SK-N-SH treated with all-trans-retinoic acid at 6 μM for 48 hours (cell line): ENCODE results near the gene BMP3.

ENCODE experiments used
- ATAC-seq: fragments of 200-7000 bp; cut with Tn5 transposase; 3 replicates; pipeline ENCODE4 v1.9.1; 2020; ENCODE audit warnings: mild to moderate bottlenecking, moderate library complexity
- ARNTL ChIP-seq: fragments of 450-650 bp; formaldehyde crosslinking; IDR thresholded peaks from 2 replicates; pipeline ENCODE4 v1.5.0; 2020; ENCODE audit warnings: low read depth, mild to moderate bottlenecking, moderate library complexity, borderline replicate concordance
- CREB5 ChIP-seq: fragments of 250-450 bp; sonication (Bioruptor Pico); IDR thresholded peaks from 2 replicates; pipeline ENCODE4 v1.5.1; 2020; ENCODE audit warnings: low read depth, mild to moderate bottlenecking, moderate library complexity
- CSDC2 ChIP-seq: fragments of 250-450 bp; sonication (Bioruptor Pico); IDR thresholded peaks from 2 replicates; pipeline ENCODE4 v1.5.0; 2020; ENCODE audit warnings: mild to moderate bottlenecking, moderate library complexity
- CSRNP3 ChIP-seq: fragments of 250-450 bp; sonication (Bioruptor Pico); IDR thresholded peaks from 2 replicates; pipeline ENCODE4 v1.5.1; 2021; ENCODE audit warnings: mild to moderate bottlenecking, moderate library complexity
- ESRRG ChIP-seq: fragments of 250-450 bp; sonication (Bioruptor Pico); IDR thresholded peaks from 2 replicates; pipeline ENCODE4 v1.6.1; 2021; ENCODE audit warnings: mild to moderate bottlenecking
- GLIS3 ChIP-seq: fragments of 250-450 bp; sonication (Bioruptor Pico); IDR thresholded peaks from 2 replicates; pipeline ENCODE4 v1.5.0; 2020; ENCODE audit warnings: mild to moderate bottlenecking, moderate library complexity
- ISL1 ChIP-seq: fragments of 250-450 bp; sonication (Bioruptor Pico); IDR thresholded peaks from 2 replicates; pipeline ENCODE4 v2.1.2; 2022; ENCODE audit warnings: mild to moderate bottlenecking, moderate library complexity
- OSR1 ChIP-seq: fragments of 250-450 bp; sonication (Bioruptor Pico); IDR thresholded peaks from 2 replicates; pipeline ENCODE4 v1.8.0; 2022; ENCODE audit warnings: moderate library complexity, mild to moderate bottlenecking, inconsistent platforms
- POU6F1 ChIP-seq: fragments of 250-450 bp; sonication (Bioruptor Pico); IDR thresholded peaks from 2 replicates; pipeline ENCODE4 v1.8.0; 2021; ENCODE audit warnings: low read depth, mild to moderate bottlenecking, moderate library complexity, borderline replicate concordance
- PPARA ChIP-seq: fragments of 250-450 bp; sonication (Bioruptor Pico); IDR thresholded peaks from 2 replicates; pipeline ENCODE4 v1.5.0; 2020; ENCODE audit warnings: mild to moderate bottlenecking, borderline replicate concordance
- RARB ChIP-seq: fragments of 250-450 bp; sonication (Bioruptor Pico); IDR thresholded peaks from 2 replicates; pipeline ENCODE4 v1.8.0; 2021; ENCODE audit warnings: mild to moderate bottlenecking, moderate library complexity
- SNAI2 ChIP-seq: fragments of 250-450 bp; sonication (Bioruptor Pico); IDR thresholded peaks from 2 replicates; pipeline ENCODE4 v1.5.0; 2020; ENCODE audit warnings: mild to moderate bottlenecking, moderate library complexity
- TCF4 ChIP-seq: fragments of 250-450 bp; sonication (Bioruptor Pico); IDR thresholded peaks from 2 replicates; pipeline ENCODE4 v1.8.0; 2021; ENCODE audit warnings: mild to moderate bottlenecking, moderate library complexity, borderline replicate concordance
- TSHZ2 ChIP-seq: fragments of 250-450 bp; sonication (Bioruptor Pico); IDR thresholded peaks from 2 replicates; pipeline ENCODE4 v1.5.0; 2020; ENCODE audit warnings: mild to moderate bottlenecking, moderate library complexity
- ZFP3 ChIP-seq: fragments of 250-450 bp; sonication (Bioruptor Pico); IDR thresholded peaks from 2 replicates; pipeline ENCODE4 v1.5.0; 2020; ENCODE audit warnings: mild to moderate bottlenecking, moderate library complexity
- ZNF565 ChIP-seq: fragments of 450-650 bp; formaldehyde crosslinking; conservative IDR thresholded peaks from 2 replicates; pipeline ENCODE4 v1.5.0; 2020; ENCODE audit warnings: low read depth, mild to moderate bottlenecking, moderate library complexity
- ZNF70 ChIP-seq: fragments of 450-650 bp; formaldehyde crosslinking; IDR thresholded peaks from 2 replicates; pipeline ENCODE4 v1.5.0; 2020; ENCODE audit warnings: mild to moderate bottlenecking, moderate library complexity
- ZNF8 ChIP-seq: fragments of 450-650 bp; formaldehyde crosslinking; IDR thresholded peaks from 2 replicates; pipeline ENCODE4 v1.5.0; 2020; ENCODE audit warnings: mild to moderate bottlenecking, moderate library complexity

BMP3 gene

GRCh38 chr4:81040012-81040659, 9.6 kb downstream of the BMP3 start:
- TF ChIP-seq ISL1 (CRISPR knock-in tag) (no peak), ARNTL (CRISPR knock-in tag) (no peak), ZNF565 (CRISPR knock-in tag) (no peak), CREB5 (no peak)
- peak; percentile 91 for ATAC-seq

- TF ChIP-seq RARB (CRISPR knock-in tag): no peak
- TF ChIP-seq ARNTL (CRISPR knock-in tag): no peak
- no peak for TF ChIP-seq PPARA (CRISPR knock-in tag)
- ATAC-seq: no peak
These were observed 12.3 kb downstream of the BMP3 start for GRCh38 chr4:81042578-81043365.

GRCh38 chr4:81049330-81049729, 18.8 kb downstream of the BMP3 start:
- no peak for TF ChIP-seq POU6F1 (CRISPR knock-in tag)
- no peak for TF ChIP-seq RARB (CRISPR knock-in tag)
- TF ChIP-seq PPARA (CRISPR knock-in tag): no peak
- TF ChIP-seq CSDC2: no peak
- no peak for TF ChIP-seq CREB5
- TF ChIP-seq TCF4: no peak
- no peak for TF ChIP-seq ZFP3 (CRISPR knock-in tag)
- TF ChIP-seq ARNTL (CRISPR knock-in tag): no peak
- no peak for TF ChIP-seq ZNF8 (CRISPR knock-in tag)
- no peak for TF ChIP-seq OSR1 (CRISPR knock-in tag)
- no peak for TF ChIP-seq GLIS3
- TF ChIP-seq CSRNP3 (CRISPR knock-in tag): no peak
- no peak for TF ChIP-seq ESRRG (CRISPR knock-in tag)
- TF ChIP-seq ZNF70 (CRISPR knock-in tag): no peak
- no peak for TF ChIP-seq ZNF565 (CRISPR knock-in tag)
- no peak for TF ChIP-seq SNAI2 (CRISPR knock-in tag)
- no peak for ATAC-seq

- no peak for ATAC-seq
- TF ChIP-seq TSHZ2 (CRISPR knock-in tag): no peak
These were observed 19.4 kb downstream of the BMP3 start for GRCh38 chr4:81049907-81050306.
